DMS153 (cell line): Measurements from ENCODE around the gene OR51M1.

ENCODE experiments used
- DNase-seq: peaks from one replicate; lab custom pipeline; 2025; lab: John Stamatoyannopoulos, UW

The OR51M1 gene

GRCh38 chr11:5390210-5390609 lies 6.6 kb downstream of the OR51M1 start:
- no peak for DNase-seq

- no peak for DNase-seq
Observed at GRCh38 chr11:5394091-5394490, 10.5 kb downstream of the OR51M1 start.

GRCh38 chr11:5398936-5399335 lies 15.3 kb downstream of the OR51M1 start:
- DNase-seq = no peak

GRCh38 chr11:5405173-5405572 lies 21.6 kb downstream of the OR51M1 start:
- DNase-seq = no peak

GRCh38 chr11:5420993-5421392 lies 37.4 kb downstream of the OR51M1 start:
- no peak for DNase-seq

- DNase-seq = no peak
Observed at GRCh38 chr11:5421811-5422210, 38.2 kb downstream of the OR51M1 start, which contains the start of gene OR51Q1. Gene OR51Q1 (plus strand): TSS chr11:5422111. CDS start chr11:5422201, 90 bp downstream.

GRCh38 chr11:5423131-5423530 lies 39.5 kb downstream of the OR51M1 start:
- no peak for DNase-seq

GRCh38 chr11:5441414-5441813 lies 57.8 kb downstream of the OR51M1 start, which contains the start of gene OR51I1:
Gene OR51I1 (minus strand): TSS chr11:5441514. CDS start chr11:5441514, 0 bp downstream.
- no peak for DNase-seq
